Activated T-cell treated with anti-CD3 and anti-CD28 coated beads for 1 hour (primary cell): ENCODE results near the gene MAP4K4.

Experiments used
- DNase-seq: peaks from one replicate; pipeline ENCODE4 v3.0.0-alpha.2; 2020; ENCODE audit warnings: low read depth

MAP4K4 gene

GRCh38 chr2:101843471-101843870, 146.0 kb downstream of the MAP4K4 start:
- DNase-seq = no peak

DNA sequence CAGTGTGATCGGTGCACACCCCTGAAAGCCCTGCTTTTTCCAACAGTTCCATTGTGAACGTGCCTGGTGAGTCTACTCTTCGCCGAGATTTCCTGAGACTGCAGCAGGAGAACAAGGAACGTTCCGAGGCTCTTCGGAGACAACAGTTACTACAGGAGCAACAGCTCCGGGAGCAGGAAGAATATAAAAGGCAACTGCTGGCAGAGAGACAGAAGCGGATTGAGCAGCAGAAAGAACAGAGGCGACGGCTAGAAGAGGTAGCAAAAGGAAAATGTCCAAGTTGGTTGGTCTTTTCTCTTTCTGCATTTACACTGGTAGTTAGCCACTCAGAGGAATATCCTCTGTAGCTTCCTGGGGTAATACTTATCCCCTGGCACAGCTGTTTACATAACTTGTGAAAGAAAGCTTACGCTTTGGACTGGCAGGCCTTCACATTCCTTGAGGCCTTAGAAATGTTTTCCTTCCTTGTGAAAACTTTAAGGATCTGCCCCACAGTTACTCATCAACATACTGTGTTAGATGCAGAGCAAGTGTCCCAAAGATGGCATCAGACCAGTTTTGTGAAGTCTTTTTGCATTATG, 146.6 kb downstream of the MAP4K4 start:
- no peak for DNase-seq

DNA sequence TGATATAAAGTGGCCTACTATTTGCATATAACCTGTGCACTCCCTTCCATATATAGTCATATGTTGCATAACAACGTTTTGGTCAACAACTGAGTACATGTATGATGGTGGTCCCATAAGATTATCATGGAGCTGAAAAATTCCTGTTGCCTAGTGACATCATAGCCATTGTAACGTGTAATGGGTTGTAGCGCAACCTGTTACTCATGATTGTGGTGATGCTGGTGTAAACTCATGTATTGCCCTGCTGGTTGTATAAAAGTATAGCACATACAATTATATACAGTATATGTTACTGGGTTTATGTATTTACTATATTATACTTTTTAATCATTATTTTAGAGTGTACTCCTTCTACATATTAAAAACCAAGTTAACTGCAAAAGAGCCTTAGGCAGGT, 149.5 kb downstream of the MAP4K4 start:
- DNase-seq = no peak

DNA sequence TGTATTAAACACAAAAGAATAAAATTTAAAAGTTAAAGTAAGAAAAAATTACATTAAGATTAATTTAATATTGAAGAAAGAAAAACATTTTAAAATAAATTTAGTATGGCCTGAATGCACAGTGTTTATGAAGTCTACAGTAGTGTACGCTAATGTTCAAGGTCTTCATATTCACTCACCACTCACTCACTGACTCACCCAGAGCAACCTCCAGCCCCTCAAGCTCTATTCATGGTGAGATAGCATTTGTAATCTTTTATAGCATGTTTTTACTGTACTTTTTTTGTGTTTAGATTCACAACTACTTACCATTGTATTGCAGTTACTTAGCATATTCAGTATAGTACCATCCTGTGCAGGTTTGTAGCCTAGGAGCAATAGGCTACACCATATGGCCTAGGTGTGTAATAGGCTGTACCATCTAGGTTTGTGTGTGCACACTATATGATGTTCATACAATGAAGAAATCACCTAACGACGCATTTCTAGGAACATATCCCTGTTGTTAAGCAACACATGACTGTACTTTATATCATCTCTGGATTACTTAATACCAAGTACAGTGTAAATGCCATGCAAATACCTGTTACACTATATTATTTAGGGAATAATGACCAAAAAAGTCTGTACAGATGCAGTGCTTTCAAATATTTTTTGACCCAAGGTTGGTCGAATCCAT, 150.3 kb downstream of the MAP4K4 start:
- DNase-seq = no peak

GRCh38 chr2:101848769-101849410, 151.4 kb downstream of the MAP4K4 start:
- no peak for DNase-seq

- no peak for DNase-seq
These were observed 152.9 kb downstream of the MAP4K4 start for GRCh38 chr2:101850450-101850849.

DNA sequence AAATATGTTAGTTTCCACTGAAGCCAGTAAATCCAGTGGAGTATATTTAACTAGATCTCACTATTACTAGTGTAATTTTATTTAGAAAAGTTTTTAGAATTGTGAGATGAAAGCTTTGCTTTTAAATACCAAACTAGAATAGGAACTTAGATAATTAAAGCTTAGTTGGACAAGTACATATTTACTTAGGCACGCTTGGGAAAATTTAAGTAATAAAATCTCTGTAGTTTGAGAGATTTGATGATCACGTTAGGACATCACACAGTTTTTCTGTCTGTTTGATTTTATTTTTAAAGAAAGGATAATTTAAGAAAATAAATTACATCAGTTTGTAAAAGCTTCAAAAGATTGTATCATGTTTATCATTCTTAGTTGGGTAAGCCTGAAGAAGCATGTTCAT, 153.5 kb downstream of the MAP4K4 start:
- no peak for DNase-seq

DNA sequence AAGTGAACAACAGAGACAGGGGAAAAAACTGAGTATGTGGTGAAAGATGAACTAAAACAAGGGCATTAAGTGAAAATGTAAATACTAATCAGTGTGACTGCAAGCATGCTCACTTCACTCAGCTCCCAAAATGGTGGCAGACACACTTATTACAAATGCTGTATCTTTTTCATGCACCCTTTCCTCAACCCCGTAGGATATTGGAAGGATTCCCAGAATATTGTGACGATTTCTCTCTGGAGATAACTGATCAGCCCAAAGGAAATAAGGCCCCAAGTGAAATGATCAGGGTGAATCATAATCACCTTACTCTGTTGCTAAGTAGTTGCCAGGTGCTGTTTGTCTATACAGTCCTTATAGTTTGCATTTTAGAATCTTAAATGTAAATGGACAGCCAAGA, 155.3 kb downstream of the MAP4K4 start:
- DNase-seq = no peak

- no peak for DNase-seq
These were observed 157.4 kb downstream of the MAP4K4 start for GRCh38 chr2:101854877-101855276.

GRCh38 chr2:101855776-101856175, 158.3 kb downstream of the MAP4K4 start:
- DNase-seq = no peak

GRCh38 chr2:101858246-101858645, 160.7 kb downstream of the MAP4K4 start:
- no peak for DNase-seq

- DNase-seq = no peak
These were observed 161.4 kb downstream of the MAP4K4 start for GRCh38 chr2:101858910-101859309.

GRCh38 chr2:101859604-101860003, 162.1 kb downstream of the MAP4K4 start:
- no peak for DNase-seq

DNA sequence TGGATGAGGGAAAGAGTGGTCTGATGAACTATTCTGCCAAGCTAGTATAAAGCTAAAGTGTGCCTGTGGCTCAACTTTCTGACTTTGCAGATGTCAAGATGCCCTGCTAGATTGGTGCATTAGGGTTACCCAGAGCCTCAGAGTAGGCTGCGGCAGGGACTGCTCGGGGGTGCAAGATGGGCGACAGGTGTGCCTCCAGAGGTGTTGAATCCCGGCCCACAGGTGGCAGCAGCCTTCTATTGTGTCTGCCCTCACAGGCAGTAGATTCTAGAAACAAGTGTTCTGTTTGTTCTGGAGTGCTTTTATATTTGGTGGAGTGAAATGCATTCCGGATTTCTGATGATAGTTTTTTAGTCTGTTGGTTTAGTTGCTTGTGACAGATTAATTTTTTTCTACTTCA, 162.7 kb downstream of the MAP4K4 start:
- no peak for DNase-seq

GRCh38 chr2:101860782-101861181, 163.3 kb downstream of the MAP4K4 start:
- DNase-seq = no peak

DNA sequence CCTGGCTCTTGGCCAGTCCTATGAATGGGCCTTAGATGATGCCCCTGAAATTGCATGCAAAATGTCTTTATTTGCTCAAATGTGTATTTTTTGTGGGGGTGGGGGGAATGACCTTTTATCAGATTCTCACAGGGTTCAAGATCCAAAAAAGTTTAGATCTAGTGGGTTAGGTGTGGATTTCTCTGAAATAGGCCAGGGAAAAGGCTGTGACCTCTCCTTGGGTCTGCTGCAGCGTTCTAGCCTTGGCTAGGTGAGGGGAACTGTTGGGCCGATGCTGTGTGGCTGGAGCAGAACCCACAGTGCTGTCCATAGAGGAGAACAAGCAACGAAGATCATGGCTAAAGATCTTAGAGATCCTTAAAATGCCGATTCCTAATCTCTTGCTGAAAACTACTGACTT, 163.9 kb downstream of the MAP4K4 start:
- no peak for DNase-seq

- no peak for DNase-seq
These were observed 166.0 kb downstream of the MAP4K4 start for GRCh38 chr2:101863534-101863933.

GRCh38 chr2:101864426-101864825, 166.9 kb downstream of the MAP4K4 start:
- no peak for DNase-seq

- no peak for DNase-seq
These were observed 171.0 kb downstream of the MAP4K4 start for GRCh38 chr2:101868525-101868924.

DNA sequence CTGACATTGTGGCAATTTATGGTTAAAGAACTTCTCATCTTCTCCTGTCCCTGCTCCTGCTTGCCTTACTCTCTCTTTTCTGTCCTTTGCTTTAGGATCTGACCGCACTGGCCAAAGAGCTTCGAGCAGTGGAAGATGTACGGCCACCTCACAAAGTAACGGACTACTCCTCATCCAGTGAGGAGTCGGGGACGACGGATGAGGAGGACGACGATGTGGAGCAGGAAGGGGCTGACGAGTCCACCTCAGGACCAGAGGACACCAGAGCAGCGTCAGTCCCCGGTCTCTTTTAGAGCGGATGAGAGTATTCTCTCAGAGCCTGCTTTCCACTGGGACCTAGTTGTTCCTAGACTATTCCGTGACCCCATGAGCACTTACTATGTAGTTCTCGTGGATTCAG, 172.0 kb downstream of the MAP4K4 start:
- DNase-seq = no peak

GRCh38 chr2:101870444-101870843, 172.9 kb downstream of the MAP4K4 start:
- DNase-seq = no peak

DNA sequence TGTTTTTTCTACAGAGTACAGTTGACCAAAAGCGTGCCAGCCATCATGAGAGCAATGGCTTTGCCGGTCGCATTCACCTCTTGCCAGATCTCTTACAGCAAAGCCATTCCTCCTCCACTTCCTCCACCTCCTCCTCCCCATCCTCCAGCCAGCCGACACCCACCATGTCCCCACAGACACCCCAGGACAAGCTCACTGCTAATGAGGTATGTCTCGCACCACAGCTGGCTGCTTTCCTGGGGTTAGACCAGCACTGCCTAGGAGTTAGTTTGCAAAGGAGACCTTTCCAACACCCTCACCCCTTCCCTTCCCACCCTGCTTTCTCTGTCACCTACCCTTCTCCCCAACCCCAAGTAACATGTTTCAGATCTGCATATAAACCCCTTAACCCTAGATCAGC, 174.0 kb downstream of the MAP4K4 start:
- DNase-seq = no peak

GRCh38 chr2:101872480-101872879, 175.0 kb downstream of the MAP4K4 start:
- DNase-seq = no peak

- DNase-seq = no peak
These were observed 176.0 kb downstream of the MAP4K4 start for GRCh38 chr2:101873543-101873942.
